Measurements from ENCODE around the gene KNOP1.
"Not testable (repeated sequence)": the region's sequence is repeated elsewhere in the genome, so short reads cannot be mapped to it uniquely, and the experiment has no call there.

KNOP1 gene

GRCh38 chr16:19685176-19685575 is 32.9 kb downstream of the KNOP1 start:
- H3K27me3 ChIP-seq (ENCODE audit: insufficient read depth, low read depth, severe bottlenecking): no peaks in the 10 kb centered on the region

DNA sequence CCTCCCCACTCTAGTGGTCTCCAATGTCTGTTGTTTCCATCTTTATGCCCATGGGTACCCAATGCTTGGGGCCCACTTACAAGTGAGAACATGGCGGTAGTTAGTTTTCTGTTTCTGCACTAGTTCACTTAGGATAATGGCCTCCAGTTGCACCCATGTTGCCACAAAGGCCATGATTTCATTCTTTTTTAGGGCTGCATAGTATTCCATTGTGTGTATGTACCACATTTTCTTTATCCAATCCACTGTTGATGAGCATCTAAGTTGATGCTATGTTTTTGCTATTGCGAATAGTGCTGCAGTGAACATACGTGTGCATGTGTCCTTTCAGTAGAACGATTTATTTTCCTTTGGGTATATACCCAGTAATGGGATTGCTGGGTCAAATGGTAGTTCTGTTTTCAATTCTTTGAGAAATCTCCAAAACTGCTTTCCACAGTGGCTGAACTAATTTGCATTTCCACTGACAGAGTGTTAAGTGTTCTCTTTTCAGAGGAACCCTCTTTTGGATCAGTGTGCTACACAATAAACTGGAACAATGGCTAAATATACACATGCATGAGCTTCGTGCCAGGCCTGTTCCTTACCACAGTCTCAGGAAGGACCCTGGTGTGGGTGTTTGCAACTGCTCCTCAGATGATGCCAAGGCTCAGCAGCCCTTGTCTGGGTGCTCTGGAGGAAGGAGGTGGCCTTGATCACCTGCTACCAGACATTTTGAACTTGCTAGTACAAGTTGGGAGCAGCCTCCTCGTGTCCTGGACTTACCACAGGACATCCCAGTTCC is 34.4 kb downstream of the KNOP1 start:
- Histone ChIP-seq H3K4me3 (ENCODE audit: low read depth, low read length) (no peak overlapping the region), H3K9me3 (ENCODE audit: severe bottlenecking) (no peaks in the 10 kb centered on the region), H3K36me3 (peaks cover 30% of the 10 kb centered on the region), H3K27me3 (ENCODE audit: insufficient read depth, low read depth, severe bottlenecking) (no peaks in the 10 kb centered on the region), H3K27ac (no peak overlapping the region)
- TF ChIP-seq, protein P1, sequence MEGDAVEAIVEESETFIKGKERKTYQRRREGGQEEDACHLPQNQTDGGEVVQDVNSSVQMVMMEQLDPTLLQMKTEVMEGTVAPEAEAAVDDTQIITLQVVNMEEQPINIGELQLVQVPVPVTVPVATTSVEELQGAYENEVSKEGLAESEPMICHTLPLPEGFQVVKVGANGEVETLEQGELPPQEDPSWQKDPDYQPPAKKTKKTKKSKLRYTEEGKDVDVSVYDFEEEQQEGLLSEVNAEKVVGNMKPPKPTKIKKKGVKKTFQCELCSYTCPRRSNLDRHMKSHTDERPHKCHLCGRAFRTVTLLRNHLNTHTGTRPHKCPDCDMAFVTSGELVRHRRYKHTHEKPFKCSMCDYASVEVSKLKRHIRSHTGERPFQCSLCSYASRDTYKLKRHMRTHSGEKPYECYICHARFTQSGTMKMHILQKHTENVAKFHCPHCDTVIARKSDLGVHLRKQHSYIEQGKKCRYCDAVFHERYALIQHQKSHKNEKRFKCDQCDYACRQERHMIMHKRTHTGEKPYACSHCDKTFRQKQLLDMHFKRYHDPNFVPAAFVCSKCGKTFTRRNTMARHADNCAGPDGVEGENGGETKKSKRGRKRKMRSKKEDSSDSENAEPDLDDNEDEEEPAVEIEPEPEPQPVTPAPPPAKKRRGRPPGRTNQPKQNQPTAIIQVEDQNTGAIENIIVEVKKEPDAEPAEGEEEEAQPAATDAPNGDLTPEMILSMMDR (IDR thresholded peaks at IDR 0.05; ENCODE audit: low read depth, low read length): no peak
- no peak for DNase-seq

More at GRCh38 chr16:19685176-19685575, 32.9 kb downstream of the KNOP1 start:
- Histone ChIP-seq H3K27ac (no peak overlapping the region), H3K4me3 (ENCODE audit: low read depth, low read length) (no peak overlapping the region), H3K36me3 (peaks cover 30% of the 10 kb centered on the region), H3K9me3 (ENCODE audit: severe bottlenecking) (no peaks in the 10 kb centered on the region)
- TF ChIP-seq, protein P1 (IDR thresholded peaks at IDR 0.05; ENCODE audit: low read depth, low read length): no peak
- DNase-seq: no peak

DNA sequence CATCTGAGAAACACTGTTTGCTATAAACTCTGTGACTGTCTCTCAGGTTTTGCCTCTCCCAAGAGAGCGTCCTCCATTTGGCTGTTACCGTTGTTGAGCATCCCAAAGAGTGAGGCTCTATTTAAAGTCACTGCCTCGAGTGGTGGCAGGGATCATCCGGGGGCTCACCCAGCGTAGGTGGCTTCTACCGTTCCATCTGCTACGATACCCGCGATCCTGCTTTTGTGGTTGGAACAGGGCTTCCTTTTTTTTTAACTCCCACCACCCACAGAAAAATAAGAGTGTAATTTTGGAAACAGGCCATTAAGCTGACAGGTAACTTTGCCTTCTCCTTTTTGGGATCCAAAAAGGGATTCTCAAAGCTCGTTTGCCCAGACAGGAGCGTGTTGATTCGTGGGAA is 36.4 kb downstream of the KNOP1 start:
- Histone ChIP-seq H3K4me3 (ENCODE audit: low read depth, low read length) (no peak overlapping the region), H3K27me3 (ENCODE audit: insufficient read depth, low read depth, severe bottlenecking) (no peaks in the 10 kb centered on the region), H3K36me3 (peaks cover 25% of the 10 kb centered on the region), H3K9me3 (ENCODE audit: severe bottlenecking) (no peaks in the 10 kb centered on the region), H3K27ac (no peak overlapping the region)
- TF ChIP-seq, protein P1 (IDR thresholded peaks at IDR 0.05; ENCODE audit: low read depth, low read length): no peak
- DNase-seq: no peak

DNA sequence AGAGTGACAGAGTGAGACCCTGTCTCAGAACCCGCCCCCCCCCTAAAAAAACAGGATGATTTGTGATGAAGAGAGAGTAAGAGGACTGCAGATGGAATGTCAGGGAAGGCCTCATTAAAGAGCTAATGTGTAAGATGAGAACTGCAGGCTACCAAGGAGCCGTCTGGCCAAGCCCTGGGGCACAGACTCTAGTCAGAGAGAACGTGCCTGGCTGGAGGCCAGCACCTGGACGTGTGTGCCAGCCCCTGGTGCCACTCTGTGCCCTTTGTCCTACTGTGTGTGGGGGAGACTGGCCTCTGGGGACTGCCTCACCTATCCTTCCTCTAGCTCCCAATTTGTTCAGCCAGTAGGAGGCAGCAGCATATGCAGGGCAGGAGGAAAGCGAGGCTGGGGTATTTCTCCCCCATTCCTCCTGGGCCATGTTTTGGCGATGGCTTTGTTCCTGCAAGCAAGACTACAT is 37.1 kb downstream of the KNOP1 start:
- Histone ChIP-seq H3K27ac (no peak overlapping the region), H3K9me3 (ENCODE audit: severe bottlenecking) (no peaks in the 10 kb centered on the region), H3K4me3 (ENCODE audit: low read depth, low read length) (no peak overlapping the region), H3K36me3 (peaks cover 25% of the 10 kb centered on the region), H3K27me3 (ENCODE audit: insufficient read depth, low read depth, severe bottlenecking) (no peaks in the 10 kb centered on the region)
- TF ChIP-seq, protein P1 (IDR thresholded peaks at IDR 0.05; ENCODE audit: low read depth, low read length): peak; percentile 29; the same call in 1 of the 2 replicates
- DNase-seq: no peak

DNA sequence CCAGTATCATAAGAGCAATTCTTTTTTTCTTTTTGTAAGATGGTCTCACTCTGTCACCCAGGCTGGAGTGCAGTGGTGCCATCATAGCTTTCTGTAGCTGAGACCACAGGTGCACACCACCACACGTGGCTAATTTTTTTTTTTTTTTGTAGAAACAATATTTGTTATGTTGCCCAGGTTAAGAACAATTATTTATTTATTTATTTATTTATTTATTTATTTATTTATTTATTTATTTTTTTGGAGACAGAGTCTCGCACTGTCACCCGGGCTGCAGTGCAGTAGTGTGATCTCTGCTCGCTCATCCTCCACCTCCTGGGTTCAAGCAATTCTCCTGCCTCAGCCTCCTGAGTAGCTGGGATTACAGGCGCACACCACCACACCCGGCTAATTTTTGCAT is 38.7 kb downstream of the KNOP1 start:
- H3K36me3 ChIP-seq: peaks cover 18% of the 10 kb centered on the region
- H3K27me3 ChIP-seq (ENCODE audit: insufficient read depth, low read depth, severe bottlenecking); H3K27ac ChIP-seq; DNase-seq; H3K9me3 ChIP-seq (ENCODE audit: severe bottlenecking); H3K4me3 ChIP-seq (ENCODE audit: low read depth, low read length): not testable (repeated sequence)

DNA sequence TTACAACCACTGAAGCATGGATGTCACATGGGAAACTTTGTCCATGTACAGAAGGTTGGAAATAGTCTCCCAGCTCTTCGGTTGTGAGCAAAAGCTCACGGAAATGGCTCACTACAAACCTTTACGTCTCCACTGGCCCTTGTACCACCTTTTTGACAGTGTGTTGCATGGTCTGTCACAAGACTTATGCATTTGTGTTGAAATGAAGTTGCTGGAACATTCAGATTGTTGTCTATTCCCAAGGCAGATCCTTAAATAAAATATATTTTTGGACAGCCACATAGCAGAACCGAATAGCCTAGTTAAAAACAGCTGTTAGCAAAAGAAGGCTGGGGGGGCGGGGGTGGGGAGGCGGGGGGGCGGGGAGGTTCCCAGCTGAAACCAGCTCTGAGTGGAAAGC is 39.2 kb downstream of the KNOP1 start:
- Histone ChIP-seq H3K9me3 (ENCODE audit: severe bottlenecking) (no peaks in the 10 kb centered on the region), H3K27ac (no peak overlapping the region), H3K36me3 (peaks cover 16% of the 10 kb centered on the region), H3K27me3 (ENCODE audit: insufficient read depth, low read depth, severe bottlenecking) (no peaks in the 10 kb centered on the region), H3K4me3 (ENCODE audit: low read depth, low read length) (no peak overlapping the region)
- TF ChIP-seq, protein P1 (IDR thresholded peaks at IDR 0.05; ENCODE audit: low read depth, low read length): no peak
- no peak for DNase-seq
